HepG2 (cell line): Measurements from ENCODE around the gene EPB41L5. TPM values are rescaled to one million over a fixed set of nuclear protein-coding genes. Genes with fewer than 3 reads are reported as not detected.

Experiments used
- ATAC-seq: fragments of 200-7000 bp; cut with Tn5 transposase; 3 replicates; pipeline ENCODE4 v1.9.1; 2020; ENCODE audit warnings: mild to moderate bottlenecking, moderate library complexity
- BruUV-seq: library from RNA; stranded (reverse); fragments of 400-500 nt; replicated peaks from 2 replicates; lab custom pipeline; 2021; lab: Mats Ljungman, UMichigan
- CTCF ChIA-PET: fragments of 300-600 bp; formaldehyde crosslinking; extraction: SDS; loops from one replicate; lab custom pipeline; 2021; ENCODE audit warnings: low total read pairs, inconsistent platforms, low intra/inter-chr PET ratio; lab: Yijun Ruan, JAX
- POLR2A ChIA-PET: fragments of 350-600 bp; sonication (Branson Sonifier 250); formaldehyde crosslinking; loops from one replicate; lab custom pipeline; 2020; ENCODE audit warnings: antibody characterized with exemption, inconsistent platforms; lab: Yijun Ruan, JAX
- DNase-seq: peaks from one replicate; pipeline ENCODE4 v3.0.0-alpha.2; 2015; ENCODE audit warnings: low spot score
- FAIRE-seq: peaks from 3 replicates; lab custom pipeline; 2011; peaks lifted over from hg19 to GRCh38; lab: Jason Lieb, UNC
- H2AFZ ChIP-seq: one replicate; pipeline ENCODE4 v1.6.1; 2011; ENCODE audit warnings: low read length, inconsistent platforms
- H3K27ac ChIP-seq: fragments of 300-600 bp; 3 replicates; pipeline ENCODE4 v1.8.0; 2011; ENCODE audit warnings: mixed run types, mild to moderate bottlenecking, mixed read lengths, low read length, inconsistent platforms; ENCODE audit not compliant: insufficient read depth; ENCODE audit errors: extremely low read length
- H3K27me3 ChIP-seq, 2 experiments: fragments of 200-600 bp in 1 of 2; 2 replicates in 1 of 2; 3 replicates in 1 of 2; pipeline versions ENCODE4 v1.6.0 to v1.8.0; 2011; ENCODE audit warnings: low read length in 2 of 2, mild to moderate bottlenecking in 2 of 2, moderate library complexity in 2 of 2, inconsistent platforms in 1 of 2; ENCODE audit not compliant: insufficient read depth in 2 of 2, control insufficient read depth in 1 of 2
- H3K36me3 ChIP-seq, 2 experiments: fragments of 200-600 bp in 1 of 2; replicated peaks in 1 of 2; 2 replicates in 1 of 2; 3 replicates in 1 of 2; pipeline versions ENCODE4 v1.5.1 to v1.8.0; 2011; ENCODE audit warnings: low read length in 2 of 2, inconsistent platforms in 1 of 2; ENCODE audit not compliant: insufficient read depth in 2 of 2, control insufficient read depth in 1 of 2
- H3K4me1 ChIP-seq: 2 replicates; pipeline ENCODE4 v1.5.1; 2012; ENCODE audit warnings: low read length, inconsistent platforms; ENCODE audit not compliant: insufficient read depth
- H3K4me2 ChIP-seq: 2 replicates; pipeline ENCODE4 v1.6.0; 2011; ENCODE audit warnings: low read depth, low read length, inconsistent platforms
- H3K4me3 ChIP-seq, 3 experiments: fragments of 200-600 bp in 1 of 3; sonication (generic), shearing (Covaris generic) in 1 of 3; replicated peaks in 1 of 3; 2 replicates each; pipeline ENCODE4 v1.5.1; 2011 to 2016; ENCODE audit warnings: low read length in 3 of 3, inconsistent platforms in 2 of 3, low read depth in 2 of 3, mild to moderate bottlenecking in 2 of 3, control low read depth in 1 of 3, mixed read lengths in 1 of 3; ENCODE audit not compliant: insufficient read depth in 1 of 3
- H3K79me2 ChIP-seq: one replicate; pipeline ENCODE4 v1.6.1; 2011; ENCODE audit warnings: low read length, inconsistent platforms; ENCODE audit not compliant: insufficient read depth
- H3K9ac ChIP-seq: 2 replicates; pipeline ENCODE4 v1.6.0; 2011; ENCODE audit warnings: mild to moderate bottlenecking, low read depth, low read length, inconsistent platforms; ENCODE audit not compliant: insufficient read depth
- H3K9me3 ChIP-seq: 2 replicates; pipeline ENCODE4 v1.5.1; 2012; ENCODE audit warnings: mild to moderate bottlenecking, low read length
- H4K20me1 ChIP-seq: 2 replicates; pipeline ENCODE4 v1.6.0; 2011; ENCODE audit warnings: inconsistent platforms, mild to moderate bottlenecking, low read length, moderate library complexity; ENCODE audit not compliant: insufficient read depth
- ESRRA ChIP-seq: sonication (generic); formaldehyde crosslinking; IDR thresholded peaks from 2 replicates; pipeline ENCODE4 v1.5.1; 2020; ENCODE audit warnings: mild to moderate bottlenecking, low read depth, missing genetic modification reagents
- GTF3A ChIP-seq: sonication (generic); formaldehyde crosslinking; conservative IDR thresholded peaks from 2 replicates; pipeline ENCODE4 v1.4.0; 2020; ENCODE audit warnings: mild to moderate bottlenecking, missing genetic modification reagents
- MXI1 ChIP-seq: IDR thresholded peaks from 3 replicates; pipeline ENCODE4 v1.6.1; 2012; ENCODE audit warnings: low read depth, low read length, inconsistent platforms, borderline replicate concordance
- NPAS2 ChIP-seq: sonication (generic); formaldehyde crosslinking; IDR thresholded peaks from 2 replicates; pipeline ENCODE4 v1.8.0; 2022; ENCODE audit warnings: mild to moderate bottlenecking, missing genetic modification reagents, borderline replicate concordance
- RXRB ChIP-seq: IDR thresholded peaks from 2 replicates; pipeline ENCODE4 v1.6.1; 2016; ENCODE audit warnings: borderline replicate concordance, missing genetic modification reagents, missing compliant biosample characterization
- SCMH1 ChIP-seq: sonication (generic); formaldehyde crosslinking; IDR thresholded peaks from 2 replicates; pipeline ENCODE4 v1.9.0; 2021; ENCODE audit warnings: missing genetic modification reagents, mild to moderate bottlenecking, borderline replicate concordance
- SNRNP70 ChIP-seq: fragments of 200-400 bp; formaldehyde crosslinking; IDR thresholded peaks from 2 replicates; pipeline ENCODE4 v1.6.1; 2017; ENCODE audit warnings: mild to moderate bottlenecking, low read depth, low read length, moderate library complexity
- TRIM24 ChIP-seq: sonication (generic); formaldehyde crosslinking; IDR thresholded peaks from 2 replicates; pipeline ENCODE4 v1.8.0; 2022; ENCODE audit warnings: mild to moderate bottlenecking, missing genetic modification reagents
- ZNF468 ChIP-seq: sonication (generic); formaldehyde crosslinking; IDR thresholded peaks from 2 replicates; pipeline ENCODE4 v1.8.0; 2022; ENCODE audit warnings: mild to moderate bottlenecking, moderate library complexity, missing genetic modification reagents
- ZNF570 ChIP-seq: sonication (generic); formaldehyde crosslinking; IDR thresholded peaks from 2 replicates; pipeline ENCODE4 v1.4.0; 2020; ENCODE audit warnings: mild to moderate bottlenecking, missing genetic modification reagents, borderline replicate concordance
- ZNF652 ChIP-seq: IDR thresholded peaks from 2 replicates; pipeline ENCODE4 v1.6.1; 2016; ENCODE audit warnings: low read depth, borderline replicate concordance
- ZNF775 ChIP-seq: sonication (generic); formaldehyde crosslinking; IDR thresholded peaks from 2 replicates; pipeline ENCODE4 v1.4.0; 2020; ENCODE audit warnings: missing genetic modification reagents, mild to moderate bottlenecking, moderate library complexity, borderline replicate concordance
- WGBS: methylation state at CpG from one replicate; pipeline ENCODE4 v1.1.6; 2017; ENCODE audit warnings: low lambda C conversion rate; 5-methylcytosine and 5-hydroxymethylcytosine counted together
- in situ Hi-C: cut with HindIII; loops from 2 replicates; pipeline ENCODE4 v1.10.0; 2017; ENCODE audit warnings: low pct_unique_long_range_greater_than_20kb; ENCODE audit not compliant: extremely low pct_ligation_motif_present
- intact Hi-C: fragments of 100-400 bp; cut with micrococcal nuclease; formaldehyde crosslinking; loops from one replicate; pipeline ENCODE4 v1.10.0; 2022; ENCODE audit not compliant: unreplicated experiment
- polyA plus RNA-seq, 8 experiments: library from polyadenylated mRNA; depleted of rRNA in 3 of 8; stranded (reverse) in 7 of 8; unstranded in 1 of 8; fragments of >200 nt; fragmentation: Illumina TruSeq in 4 of 8; extraction: Trizol in 4 of 8; gene quantifications; 2 replicates each; pipeline versions ENCODE4 v1.2.1 to v1.2.3, GENCODE V29; 2011 to 2016; ENCODE audit warnings: low read depth in 4 of 8, missing spikeins in 1 of 8, mixed read lengths in 1 of 8; ENCODE audit not compliant: insufficient read depth in 1 of 8
- total RNA-seq, 5 experiments: library from RNA; depleted of rRNA; stranded (reverse); fragments of >200 nt; fragmentation: Illumina TruSeq; extraction: Trizol; gene quantifications; 2 replicates each; pipeline ENCODE4 v1.2.3, GENCODE V29; 2016; ENCODE audit warnings: low read depth in 1 of 5
- TF ChIP-seq, protein P1 (sequence below): sonication (generic); formaldehyde crosslinking; IDR thresholded peaks from 2 replicates; pipeline ENCODE4 v1.4.0; 2020; ENCODE audit warnings: missing genetic modification reagents, mild to moderate bottlenecking, borderline replicate concordance

The EPB41L5 gene
- total and polyA plus RNA-seq, 2 of the 13 experiments (the other 11 are each of a cell fraction or from before 2014, with no cell fraction given), result 40.5 to 47.5 TPM

DNA sequence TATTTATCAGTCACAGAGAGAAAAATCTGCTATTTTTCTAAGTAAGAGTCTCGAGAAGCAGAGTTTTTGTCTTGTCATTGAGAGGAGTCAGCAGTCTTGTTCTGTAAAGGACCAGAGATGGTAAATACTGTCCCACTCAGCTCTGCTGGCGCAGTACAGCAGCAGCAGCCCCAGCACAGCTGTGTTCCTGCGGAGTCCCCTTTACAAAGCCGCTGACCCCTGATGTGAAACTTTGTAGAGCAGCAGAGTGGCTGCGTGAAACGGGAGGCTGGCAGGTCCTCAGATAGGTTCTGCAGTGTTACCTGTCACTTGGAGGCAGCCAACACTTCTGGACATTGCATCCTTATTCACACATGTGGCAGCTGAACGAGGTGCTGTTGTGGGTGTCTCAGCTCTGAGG lies 165.1 kb downstream of the EPB41L5 start:
- no peaks in the 10 kb centered on the region for H3K79me2 ChIP-seq
- intact Hi-C loops (loop anchor here (5.0 kb wide), 1 partner anchor 536 kb away; no protein-coding TSS in a partner anchor), in situ Hi-C loops (loop anchor here (10.0 kb wide), 1 partner anchor 473 kb away; no protein-coding TSS in a partner anchor)
- no peak overlapping the region for H3K9ac ChIP-seq
- no peak overlapping the region for H3K4me3 ChIP-seq
- H3K4me1 ChIP-seq, result no peaks in the 10 kb centered on the region
- no peak overlapping the region for H2AFZ ChIP-seq
- FAIRE-seq (no peak), ATAC-seq (no peak), DNase-seq (no peak)
- peaks cover 5 to 28% of the 10 kb centered on the region in 2 experiments; a peak in 4 of 5 replicates for H3K36me3 ChIP-seq
- POLR2A ChIA-PET, result no interaction called here
- H3K27ac ChIP-seq, result no peak overlapping the region
- 98% methylated on average over 7 of the region's 7 CpGs for WGBS
- no TSS peak for BruUV-seq
- no peaks in the 10 kb centered on the region for H3K9me3 ChIP-seq
- H3K27me3 ChIP-seq, result no peaks in the 10 kb centered on the region
- no peak overlapping the region for H3K4me2 ChIP-seq
- TF ChIP-seq ZNF775 (CRISPR knock-in tag) (no peak), ZNF570 (CRISPR knock-in tag) (no peak), ZNF468 (no peak), GTF3A (CRISPR knock-in tag) (no peak), TRIM24 (CRISPR knock-in tag) (no peak), ESRRA (no peak), MXI1 (no peak), SCMH1 (no peak), SNRNP70 (no peak), RXRB (no peak), ZNF652 (CRISPR knock-in tag) (no peak), NPAS2 (CRISPR knock-in tag) (no peak)
- TF ChIP-seq, protein P1, sequence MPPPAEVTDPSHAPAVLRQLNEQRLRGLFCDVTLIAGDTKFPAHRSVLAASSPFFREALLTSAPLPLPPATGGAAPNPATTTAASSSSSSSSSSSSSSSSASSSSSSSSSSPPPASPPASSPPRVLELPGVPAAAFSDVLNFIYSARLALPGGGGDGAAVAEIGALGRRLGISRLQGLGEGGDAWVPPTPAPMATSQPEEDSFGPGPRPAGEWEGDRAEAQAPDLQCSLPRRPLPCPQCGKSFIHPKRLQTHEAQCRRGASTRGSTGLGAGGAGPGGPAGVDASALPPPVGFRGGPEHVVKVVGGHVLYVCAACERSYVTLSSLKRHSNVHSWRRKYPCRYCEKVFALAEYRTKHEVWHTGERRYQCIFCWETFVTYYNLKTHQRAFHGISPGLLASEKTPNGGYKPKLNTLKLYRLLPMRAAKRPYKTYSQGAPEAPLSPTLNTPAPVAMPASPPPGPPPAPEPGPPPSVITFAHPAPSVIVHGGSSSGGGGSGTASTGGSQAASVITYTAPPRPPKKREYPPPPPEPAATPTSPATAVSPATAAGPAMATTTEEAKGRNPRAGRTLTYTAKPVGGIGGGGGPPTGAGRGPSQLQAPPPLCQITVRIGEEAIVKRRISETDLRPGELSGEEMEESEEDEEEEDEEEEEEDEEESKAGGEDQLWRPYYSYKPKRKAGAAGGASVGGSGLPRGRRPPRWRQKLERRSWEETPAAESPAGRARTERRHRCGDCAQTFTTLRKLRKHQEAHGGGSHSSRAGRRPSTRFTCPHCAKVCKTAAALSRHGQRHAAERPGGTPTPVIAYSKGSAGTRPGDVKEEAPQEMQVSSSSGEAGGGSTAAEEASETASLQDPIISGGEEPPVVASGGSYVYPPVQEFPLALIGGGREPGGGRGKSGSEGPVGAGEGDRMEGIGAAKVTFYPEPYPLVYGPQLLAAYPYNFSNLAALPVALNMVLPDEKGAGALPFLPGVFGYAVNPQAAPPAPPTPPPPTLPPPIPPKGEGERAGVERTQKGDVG, result no peak
- CTCF ChIA-PET, result no interaction called here
- no peaks in the 10 kb centered on the region for H4K20me1 ChIP-seq
